Fibroblast of skin of scalp (primary cell): ENCODE data around the gene URB2.
"Not testable (repeated sequence)": the region's sequence is repeated elsewhere in the genome, so short reads cannot be mapped to it uniquely, and the experiment has no call there.

Experiments
- DNase-seq: peaks from one replicate; pipeline ENCODE4 v3.0.0-alpha.2; 2013

Gene URB2

DNA sequence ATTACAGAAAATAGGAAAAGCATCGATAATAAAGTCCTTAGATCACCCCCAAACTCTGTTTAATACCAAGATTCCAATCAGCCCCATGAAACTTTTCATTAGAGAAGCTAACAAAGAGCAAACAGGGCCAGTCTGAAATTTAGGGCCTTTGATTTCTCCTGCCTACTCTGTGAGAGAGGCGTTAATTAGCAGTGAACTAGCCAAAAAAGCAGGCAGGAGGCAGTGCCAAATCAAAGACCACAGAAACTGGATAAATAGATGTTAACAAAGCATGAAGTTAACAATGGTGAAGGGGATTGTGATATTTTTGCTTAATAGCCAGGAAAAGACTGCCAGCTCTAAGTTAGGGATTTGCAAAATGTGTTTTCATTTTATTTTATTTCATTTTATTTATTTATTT, 11.3 kb upstream of the URB2 start:
- no peak for DNase-seq

DNA sequence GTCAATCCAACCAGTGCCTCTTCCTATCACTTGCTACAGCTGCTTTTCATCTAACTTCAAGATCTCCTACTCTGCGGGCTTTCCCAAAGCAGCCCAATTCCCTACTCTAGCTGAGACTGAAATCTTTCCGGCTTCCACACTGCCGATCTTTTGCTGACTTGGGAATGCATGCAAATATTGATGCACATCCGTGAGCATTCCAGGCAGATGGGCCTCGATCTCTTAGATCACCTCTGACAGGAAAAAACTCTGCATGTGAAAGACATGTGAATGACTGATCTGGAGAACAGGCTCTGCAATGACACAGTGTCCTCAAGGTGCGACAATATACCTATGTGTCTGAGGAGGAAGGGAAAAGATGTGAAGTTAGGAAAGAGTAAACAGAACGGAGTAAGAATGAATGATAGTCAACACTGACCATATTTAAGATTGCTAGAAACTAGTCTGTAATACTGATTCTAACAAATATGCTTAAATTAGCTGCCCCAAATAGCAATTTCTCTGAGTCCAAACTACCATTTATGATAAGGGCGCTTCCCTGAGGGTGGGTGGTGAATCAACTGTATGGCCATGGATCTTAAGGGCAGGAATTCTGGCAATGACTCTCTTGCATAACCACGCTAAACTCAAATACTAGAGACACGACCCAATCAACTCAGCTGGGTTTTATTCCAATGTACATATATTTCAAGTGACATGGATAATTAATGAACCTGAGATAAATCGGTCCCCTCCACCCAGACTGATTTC, 8.5 kb upstream of the URB2 start:
- no peak for DNase-seq

DNA sequence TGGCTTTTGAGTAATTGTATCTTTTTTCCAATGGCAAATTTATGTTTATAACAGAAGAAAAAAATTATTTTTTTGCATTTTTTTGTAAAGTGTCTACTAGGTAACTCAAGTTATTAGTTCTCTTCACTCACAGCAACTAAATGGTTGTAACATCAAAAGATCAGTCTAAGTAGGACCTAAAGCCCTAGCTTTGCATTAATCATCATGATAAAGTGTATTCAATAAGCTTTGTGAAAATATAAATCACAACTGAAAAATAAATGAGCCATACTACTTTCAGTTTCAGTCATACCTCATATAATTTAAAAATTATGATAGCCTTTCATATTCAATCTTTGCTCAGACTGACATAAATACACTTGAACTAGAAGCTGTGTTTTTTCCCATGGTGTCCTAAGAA, 7.0 kb upstream of the URB2 start:
- no peak for DNase-seq

DNA sequence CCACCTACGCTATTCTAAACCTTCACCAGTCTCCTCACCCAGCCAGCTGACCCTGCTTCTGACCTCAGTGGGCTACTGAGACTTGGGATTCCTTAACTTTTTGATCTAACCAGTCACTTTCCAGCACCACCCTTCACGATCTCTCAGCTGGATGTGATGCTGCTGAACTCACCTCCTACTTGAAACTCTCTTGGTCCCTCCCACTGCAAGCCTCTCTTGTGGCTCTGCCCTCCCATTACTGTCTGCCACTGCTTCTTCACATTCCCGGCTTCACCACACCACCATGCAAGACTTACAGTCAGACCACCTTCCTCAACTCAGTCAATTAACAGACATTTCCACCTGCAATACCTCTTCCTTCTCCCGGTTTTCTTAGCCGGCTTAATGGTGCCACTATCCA, 6.4 kb upstream of the URB2 start:
- no peak for DNase-seq

DNA sequence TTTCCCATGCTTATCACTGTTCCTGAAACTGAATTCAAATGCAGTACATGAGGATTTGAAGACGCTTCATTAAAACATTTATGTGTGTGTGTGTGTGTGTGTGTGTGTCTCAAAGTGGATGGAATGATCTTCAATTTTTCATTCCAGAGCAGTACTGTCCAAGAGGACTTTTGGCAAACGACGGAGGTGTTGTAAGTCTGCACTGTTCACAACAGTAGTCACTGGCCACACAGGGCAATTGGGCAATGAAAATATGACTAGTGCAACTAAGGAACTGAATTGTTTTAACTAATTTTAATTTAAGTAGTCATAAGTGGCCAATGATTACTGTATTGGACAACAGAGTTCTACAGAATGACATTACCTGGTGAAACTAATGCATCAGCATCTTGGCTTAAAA, 5.2 kb upstream of the URB2 start:
- peak; percentile 11 for DNase-seq

DNA sequence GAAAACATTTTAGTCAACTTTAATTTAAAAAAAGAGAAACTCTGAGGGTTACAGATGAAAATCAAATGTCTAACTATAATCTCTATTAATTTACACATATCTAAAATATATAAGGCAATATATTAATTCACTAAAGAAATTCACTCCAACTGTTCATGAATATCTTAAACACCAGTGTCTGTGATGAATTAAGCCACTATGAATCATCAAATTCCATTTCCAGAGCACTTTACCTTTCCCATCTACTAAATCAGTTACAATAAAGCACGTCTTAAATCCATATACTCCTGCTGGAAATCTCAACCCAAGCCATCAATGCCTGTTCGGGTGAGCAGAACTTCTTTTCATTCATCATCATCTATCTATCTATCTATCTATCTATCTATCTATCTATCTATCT, 4.4 kb upstream of the URB2 start:
- peak; percentile 13 for DNase-seq

DNA sequence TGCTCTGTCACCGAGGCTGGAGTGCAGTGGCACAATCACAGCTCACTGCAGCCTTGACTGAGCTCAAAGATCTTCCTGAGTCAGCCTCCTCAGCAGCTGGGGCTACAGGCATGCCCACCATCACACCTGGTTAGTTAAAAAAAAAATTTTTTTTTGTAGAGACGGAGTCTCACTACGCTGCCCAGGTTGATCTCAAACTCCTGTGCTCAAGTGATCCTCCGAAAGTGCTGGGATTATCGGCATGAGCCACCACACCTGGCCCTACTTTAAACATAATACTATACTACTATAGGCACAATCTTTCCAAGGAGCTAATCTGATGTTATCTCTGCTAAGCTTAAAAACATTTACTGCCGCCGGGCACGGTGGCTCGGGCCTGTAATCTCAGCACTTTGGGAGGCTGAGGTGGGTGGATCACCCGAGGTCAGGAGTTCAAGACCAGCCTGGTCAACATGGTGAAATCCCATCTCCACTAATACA, 3.4 kb upstream of the URB2 start:
- not testable (repeated sequence) for DNase-seq

DNA sequence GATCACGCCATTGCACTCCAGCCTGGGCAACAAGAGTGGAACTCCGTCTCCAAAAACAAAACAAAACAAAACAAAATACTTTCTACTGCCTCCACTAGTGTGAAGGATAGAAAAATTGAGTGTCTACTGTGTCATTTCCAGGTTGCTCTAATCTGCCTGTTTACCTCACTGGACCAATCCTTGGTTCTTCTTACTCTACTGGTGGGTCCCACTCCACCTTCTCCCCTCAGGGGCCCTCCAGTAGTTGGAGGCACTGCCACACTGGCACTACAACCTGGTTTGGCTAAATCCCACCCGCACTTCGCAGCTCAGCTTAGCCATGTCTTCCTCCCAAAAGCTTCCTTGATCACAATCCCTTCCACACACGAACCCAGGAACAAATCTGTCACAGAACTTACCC, 2.8 kb upstream of the URB2 start:
- no peak for DNase-seq

DNA sequence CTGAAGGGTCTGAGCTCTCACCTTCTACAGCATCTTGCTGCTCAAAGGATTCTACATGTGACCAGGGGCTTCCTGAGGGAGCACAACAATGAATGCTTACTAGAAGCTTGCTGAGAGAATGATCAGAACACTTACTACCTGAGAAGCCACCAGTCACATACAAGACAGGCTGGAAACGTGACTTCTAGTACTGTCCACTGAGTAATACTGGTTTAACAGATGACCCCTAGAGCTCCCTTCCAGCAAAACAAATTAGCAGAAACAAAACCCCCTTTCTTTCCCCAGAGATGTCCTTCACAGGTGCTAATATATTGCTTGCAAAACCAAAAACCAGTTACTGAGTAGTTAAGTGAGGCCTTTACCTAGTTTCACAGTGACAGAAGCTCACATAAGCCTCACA, 2.2 kb upstream of the URB2 start:
- DNase-seq = no peak

DNA sequence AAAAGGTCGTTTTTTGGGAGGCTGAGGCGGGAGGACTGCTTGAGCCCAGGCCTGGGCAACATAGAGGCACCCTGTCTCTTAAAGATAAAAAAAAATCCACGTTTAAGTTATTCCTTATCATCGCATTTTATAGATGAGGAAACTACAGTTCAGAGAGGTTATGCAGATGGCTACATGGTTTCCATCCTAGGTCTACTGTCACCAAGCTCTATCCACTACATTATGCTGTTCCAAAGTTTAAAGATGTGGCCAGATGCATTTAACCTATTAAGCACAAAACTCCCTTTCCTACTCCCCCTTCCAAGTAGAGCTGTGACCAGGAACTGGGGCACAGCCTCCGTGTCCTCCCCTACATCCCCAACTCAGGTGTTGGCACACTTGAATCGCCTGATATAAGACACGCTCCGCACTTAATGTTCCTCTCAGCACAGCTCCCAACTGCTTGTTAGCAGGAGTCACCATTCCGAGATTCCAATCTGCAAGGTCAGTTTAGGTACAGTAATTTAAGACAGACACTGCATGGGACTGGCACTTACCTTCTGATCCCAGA, 1.5 kb upstream of the URB2 start:
- DNase-seq = no peak

DNA sequence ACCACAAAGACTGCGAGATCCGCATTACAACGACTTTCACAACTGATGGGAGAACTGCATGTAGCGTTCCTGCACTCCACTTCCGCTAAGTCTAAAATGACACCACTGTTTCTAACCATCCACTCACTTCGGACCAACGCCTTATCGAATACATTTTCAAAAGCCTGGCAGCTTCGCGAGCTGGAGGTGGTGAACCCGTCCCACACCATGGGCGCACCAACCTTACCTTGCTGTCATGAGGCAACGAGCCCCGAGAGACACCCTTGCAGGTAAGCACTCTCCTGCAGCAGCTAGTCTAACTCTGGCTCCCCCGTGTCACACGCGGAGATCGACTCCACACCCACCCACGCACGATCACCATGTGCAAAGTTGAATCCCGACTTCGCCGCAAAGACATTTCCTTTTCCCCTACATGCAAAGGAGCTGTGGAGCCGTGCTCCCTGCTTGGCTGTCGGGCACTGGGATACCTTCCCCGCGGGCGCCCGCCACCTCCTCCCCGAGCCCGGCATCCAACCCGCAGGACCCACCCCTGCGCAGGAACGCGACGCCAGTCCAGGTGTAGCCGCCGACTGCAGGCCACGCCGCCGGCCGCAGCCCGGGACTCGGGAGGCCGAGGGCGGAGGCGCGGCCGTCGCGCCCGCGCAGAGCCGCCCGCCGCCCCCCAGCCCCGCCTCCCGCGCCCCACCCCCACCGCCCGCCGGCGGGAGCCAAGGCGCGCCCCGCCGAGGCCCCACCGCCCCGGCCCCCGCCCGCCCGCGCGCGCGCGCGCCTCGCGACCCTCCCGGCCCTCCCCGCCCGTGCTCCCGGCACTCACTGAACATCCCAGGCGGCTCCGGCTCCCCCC, 754 bp upstream of the URB2 start:
- peak; percentile 30 for DNase-seq

DNA sequence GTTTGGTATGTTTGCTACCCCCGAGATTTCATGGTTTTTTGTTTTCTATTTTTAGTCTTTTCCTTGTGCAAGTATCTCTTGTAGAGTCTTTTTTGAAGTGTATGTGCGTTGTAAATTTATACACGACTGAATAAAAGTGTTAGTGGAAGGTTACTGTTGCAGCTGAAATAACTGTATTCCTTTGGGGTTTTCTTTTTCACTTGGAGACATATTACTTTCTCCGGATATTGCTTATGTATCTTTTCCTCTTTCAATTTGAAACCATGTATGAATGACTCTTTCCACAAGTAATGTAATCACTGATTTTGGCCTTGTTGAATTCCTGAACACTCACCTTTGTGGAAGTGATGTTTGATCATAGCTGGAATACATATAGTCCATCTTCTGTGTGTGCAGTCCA, 956 bp downstream of the URB2 start:
- DNase-seq = no peak

DNA sequence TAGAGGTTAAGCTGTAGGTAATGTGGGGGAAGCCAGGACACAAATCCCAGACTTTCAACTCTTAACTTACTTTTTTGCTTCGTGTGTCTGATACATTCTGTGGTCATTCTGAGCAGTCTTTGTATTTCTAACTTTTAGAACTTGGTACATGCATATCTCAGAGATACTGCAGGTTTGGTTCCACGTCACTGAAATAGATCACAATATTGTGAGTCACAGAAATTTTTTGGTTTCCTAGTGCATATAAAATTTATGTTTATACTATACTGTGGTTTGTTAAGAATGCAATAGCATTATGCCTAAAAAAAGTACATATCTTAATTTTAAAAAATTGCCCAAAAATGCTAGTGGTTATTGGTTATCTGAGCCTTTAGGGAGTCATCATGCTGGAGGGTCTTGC, 3.2 kb downstream of the URB2 start:
- peak; percentile 73 for DNase-seq

DNA sequence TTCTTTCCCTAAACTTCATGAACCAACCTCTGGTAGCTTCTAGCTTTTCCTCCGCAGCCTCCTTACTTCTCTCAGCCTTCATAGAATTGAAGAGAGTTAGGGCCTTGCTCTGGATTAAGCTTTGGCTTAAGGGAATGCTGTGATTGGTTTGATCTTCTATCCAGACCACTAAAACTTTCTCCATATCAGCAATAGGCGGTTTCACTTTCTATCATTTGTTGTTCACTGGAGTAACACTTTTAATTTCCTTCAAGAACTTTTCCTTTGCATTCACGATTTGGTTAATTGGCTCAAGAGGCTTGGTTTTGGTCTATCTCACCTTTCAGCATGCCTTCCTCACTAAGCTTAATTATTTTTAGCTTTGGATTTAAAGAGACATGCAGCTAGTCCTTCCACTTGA, 5.1 kb downstream of the URB2 start:
- no peak for DNase-seq

DNA sequence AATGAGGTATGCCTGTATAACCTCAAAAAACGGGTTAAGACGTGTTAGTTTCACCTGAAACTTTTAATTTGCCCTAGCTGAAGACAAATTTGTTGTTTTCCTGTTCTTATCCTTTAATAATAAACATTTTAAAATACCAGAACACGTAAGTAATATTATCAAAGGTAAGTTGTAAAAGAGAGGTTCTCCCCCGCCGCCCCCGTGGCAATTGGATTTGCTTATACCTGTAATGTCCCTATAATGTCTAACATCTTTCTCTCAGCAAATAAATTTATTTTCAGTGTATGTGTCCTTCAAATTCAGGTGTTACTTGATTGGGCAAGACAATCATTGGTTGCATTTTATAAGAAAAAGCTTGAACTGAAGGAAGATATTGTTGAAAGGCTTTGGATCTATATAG, 5.9 kb downstream of the URB2 start:
- DNase-seq = no peak

DNA sequence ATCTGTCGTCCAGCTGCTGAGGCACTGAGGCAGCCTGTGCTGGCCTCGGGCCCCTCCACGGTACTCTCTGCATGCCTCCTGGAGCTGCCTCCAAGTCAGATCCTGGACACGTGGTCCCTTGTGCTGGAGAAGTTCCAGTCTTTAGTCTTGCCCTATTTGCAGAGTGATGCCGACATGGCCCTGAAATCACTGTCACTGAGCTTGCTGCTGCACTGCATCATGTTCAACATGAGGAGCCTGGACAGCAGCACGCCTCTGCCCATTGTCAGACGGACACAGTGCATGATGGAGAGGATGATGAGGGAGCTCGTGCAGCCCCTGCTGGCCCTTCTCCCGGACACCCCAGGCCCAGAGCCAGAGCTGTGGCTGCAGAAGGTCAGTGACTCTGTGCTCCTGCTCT, 10.0 kb downstream of the URB2 start:
- no peak for DNase-seq

DNA sequence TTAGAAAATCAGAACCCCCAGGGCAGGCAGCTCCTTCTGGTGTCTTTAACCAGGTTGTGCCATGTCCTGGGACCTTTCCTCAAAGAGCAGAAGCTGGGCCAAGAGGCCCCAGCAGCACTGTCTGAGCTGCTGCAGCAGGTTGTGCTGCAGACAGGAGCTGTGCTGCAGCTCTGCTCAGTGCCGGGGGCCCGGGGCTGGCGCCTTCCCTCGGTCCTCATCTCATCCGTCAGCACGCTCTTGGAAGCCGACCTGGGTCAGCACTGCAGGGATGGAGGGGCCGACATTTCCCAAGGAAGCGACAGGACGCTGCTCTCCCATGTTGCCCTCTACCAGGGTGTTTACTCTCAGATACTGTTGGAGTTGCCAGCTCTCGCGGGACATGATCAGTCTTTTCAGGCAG, 11.7 kb downstream of the URB2 start:
- DNase-seq = no peak

DNA sequence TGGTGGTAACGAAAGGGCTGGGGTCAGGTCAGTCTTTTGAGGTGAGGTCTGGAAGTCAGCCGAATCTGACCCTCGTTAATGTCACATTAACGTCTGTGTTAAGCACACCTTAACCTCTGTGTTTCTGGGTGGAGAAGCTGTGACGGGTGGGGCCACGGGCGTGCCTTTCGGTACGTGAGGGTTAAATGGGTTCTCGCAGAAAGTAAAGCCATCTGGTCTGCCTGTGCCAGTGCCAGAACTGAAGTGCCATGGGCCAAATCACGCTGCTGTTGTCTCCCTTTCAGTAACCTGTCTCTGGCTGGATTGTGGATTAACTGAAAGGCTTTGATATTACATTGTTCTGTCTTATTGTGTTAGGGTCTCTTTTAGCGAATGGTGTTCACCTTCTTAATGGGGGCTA, 14.4 kb downstream of the URB2 start:
- DNase-seq = no peak

DNA sequence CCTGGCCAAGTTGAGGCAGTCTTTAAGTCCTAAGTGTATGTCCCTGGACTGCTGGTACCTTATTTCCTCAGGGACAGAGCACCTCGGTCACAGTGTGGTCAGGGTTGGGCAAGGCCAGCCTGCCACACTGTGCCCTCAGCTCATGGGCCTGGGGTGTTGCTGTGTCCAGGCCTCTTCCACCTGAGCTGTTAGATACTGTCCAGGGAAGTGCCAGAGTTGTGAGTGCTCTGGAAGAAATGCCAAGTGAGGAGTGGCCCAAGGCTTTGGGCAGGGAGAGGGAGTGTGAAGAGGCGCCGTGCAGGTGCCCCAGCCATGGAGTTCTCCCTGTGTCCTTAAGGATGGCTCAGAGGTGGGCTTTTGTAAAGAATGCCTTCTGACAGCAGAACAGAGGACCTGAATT, 15.3 kb downstream of the URB2 start:
- no peak for DNase-seq

DNA sequence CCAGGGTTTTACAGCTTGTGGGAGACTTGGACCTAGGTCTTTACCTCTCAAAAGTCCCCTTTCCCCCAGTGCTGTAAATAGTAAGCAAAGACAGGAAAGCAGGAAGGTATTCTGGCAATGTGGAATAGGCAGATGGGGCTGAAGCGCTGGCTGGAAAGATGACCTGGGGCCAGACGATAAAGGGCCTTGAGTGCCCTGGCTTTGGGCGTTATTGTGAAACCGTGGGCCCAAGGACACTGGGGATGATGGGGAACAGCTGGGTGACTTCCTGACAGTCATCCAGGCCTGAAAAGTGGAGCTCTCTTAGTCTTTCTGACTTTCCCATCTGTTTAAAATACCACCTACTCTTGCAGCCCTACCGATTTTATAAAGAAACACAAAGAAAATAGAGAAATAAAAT, 16.3 kb downstream of the URB2 start:
- no peak for DNase-seq

DNA sequence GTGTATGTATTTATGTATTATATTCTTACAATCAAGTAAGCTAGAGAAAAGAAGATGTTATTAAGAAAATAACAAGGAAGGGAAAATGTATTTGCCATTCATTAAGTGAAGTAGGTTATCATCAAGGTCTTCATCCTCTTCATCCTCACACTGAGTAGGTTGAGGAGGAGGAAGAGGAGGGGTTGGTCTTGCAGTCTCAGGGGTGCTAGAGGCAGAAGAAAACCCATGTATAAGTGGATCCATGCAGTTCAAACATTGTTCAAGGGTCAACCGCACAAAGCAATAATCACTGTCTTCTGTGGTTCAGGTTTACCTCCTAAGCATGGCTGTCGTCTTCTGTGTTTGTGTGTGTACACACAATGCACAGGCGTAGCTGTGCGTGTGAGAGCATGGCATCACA, 16.9 kb downstream of the URB2 start:
- no peak for DNase-seq

DNA sequence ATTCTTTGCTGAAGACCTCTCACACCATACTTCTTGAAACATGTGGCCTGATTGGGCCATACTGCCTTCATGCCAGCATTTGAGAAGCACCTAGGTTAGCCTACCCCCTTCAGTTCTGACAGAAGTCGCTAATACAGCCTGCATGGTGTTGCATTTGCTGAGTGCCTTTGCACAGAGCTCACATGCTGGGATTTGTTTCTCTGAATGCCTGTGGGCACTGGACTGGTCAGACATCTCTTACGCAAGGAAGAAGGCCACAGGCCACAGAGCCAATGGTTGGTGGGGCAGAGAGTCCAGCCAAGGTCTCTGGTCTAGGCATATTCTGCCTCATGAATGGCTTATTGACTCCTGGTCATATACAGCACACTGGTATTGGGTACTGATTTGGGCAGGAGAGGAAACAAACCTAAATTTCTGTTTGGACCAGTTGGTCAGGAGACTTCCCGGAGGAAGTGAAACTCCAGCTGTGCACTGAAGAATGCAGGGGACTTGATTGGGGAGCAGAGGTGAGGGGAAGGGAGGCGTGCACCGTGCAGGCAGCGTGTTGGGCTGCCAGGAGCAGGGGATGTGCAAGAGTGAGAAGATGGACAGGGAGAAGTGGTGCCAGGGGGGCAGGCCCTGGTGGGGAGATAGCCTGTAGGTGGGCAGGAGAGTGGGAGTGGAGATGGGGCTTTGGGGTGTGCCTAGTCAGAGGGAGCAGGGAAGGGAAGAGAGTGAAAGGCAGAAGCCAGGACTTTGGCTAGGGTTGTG, 18.1 kb downstream of the URB2 start:
- no peak for DNase-seq

DNA sequence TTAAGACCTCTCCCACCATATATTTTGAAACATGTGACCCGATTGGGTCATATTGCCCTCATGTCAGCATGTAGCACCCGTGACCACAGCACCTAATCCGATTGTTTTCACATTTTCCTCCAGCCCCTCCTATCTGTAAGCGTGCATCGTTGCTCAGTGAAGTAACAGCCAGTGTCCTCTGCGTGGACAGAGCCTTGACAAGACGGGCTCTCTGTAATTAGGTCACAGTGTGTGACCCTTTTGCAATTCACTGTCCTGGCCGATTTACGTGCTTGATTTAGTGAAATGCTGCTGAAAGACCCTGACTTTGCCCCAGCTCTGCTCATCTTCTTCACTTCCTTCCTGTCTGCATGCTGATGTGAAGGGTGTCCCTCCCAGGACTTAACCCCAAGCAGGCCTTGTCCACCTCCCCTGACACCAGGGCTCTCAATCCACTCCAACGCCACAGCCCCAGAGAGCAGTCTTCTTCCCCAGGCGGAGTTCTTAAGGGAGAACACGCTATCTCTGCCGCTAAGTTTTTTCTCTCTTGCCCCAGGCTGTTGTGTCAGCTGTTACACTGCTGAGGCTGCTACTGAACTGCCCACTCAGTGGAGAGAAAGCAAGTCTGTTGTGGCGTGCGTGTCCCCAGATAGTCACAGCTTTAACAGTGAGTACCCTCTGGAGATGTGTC, 19.4 kb downstream of the URB2 start:
- no peak for DNase-seq
